HepG2 (cell line): ENCODE measurements around the gene FXYD5. TPM values are rescaled to one million over a fixed set of nuclear protein-coding genes. Genes with fewer than 3 reads are reported as not detected.

Source experiments
- ARID4A ChIP-seq: sonication (generic); formaldehyde crosslinking; IDR thresholded peaks from 2 replicates; pipeline ENCODE4 v1.5.0; 2020; ENCODE audit warnings: mild to moderate bottlenecking, missing genetic modification reagents, borderline replicate concordance
- ARNTL ChIP-seq: sonication (generic); formaldehyde crosslinking; IDR thresholded peaks from 2 replicates; pipeline ENCODE4 v1.4.0; 2020; ENCODE audit warnings: mild to moderate bottlenecking, missing genetic modification reagents
- BORCS8-MEF2B ChIP-seq: sonication (generic); formaldehyde crosslinking; IDR thresholded peaks from 2 replicates; pipeline ENCODE4 v1.8.0; 2022; ENCODE audit warnings: mild to moderate bottlenecking, missing genetic modification reagents
- ETV5 ChIP-seq: IDR thresholded peaks from 2 replicates; pipeline ENCODE4 v1.6.1; 2018; ENCODE audit warnings: missing biosample characterization, missing genetic modification reagents, inconsistent platforms, borderline replicate concordance
- FOSL2 ChIP-seq: sonication (generic); formaldehyde crosslinking; IDR thresholded peaks from 2 replicates; pipeline ENCODE4 v1.4.0; 2020; ENCODE audit warnings: missing genetic modification reagents
- IKZF1 ChIP-seq: fragments of 450-650 bp; IDR thresholded peaks from 2 replicates; pipeline ENCODE4 v1.7.1; 2016
- MNT ChIP-seq: fragments of 450-650 bp; IDR thresholded peaks from 2 replicates; pipeline ENCODE4 v1.6.1; 2016
- MXD4 ChIP-seq: IDR thresholded peaks from 2 replicates; pipeline ENCODE4 v1.6.1; 2016; ENCODE audit warnings: mild to moderate bottlenecking, missing biosample characterization, missing genetic modification reagents
- NR2F6 ChIP-seq, 2 experiments: IDR thresholded peaks; 2 replicates each; pipeline ENCODE4 v1.6.1; 2016; ENCODE audit warnings: antibody characterized with exemption in 1 of 2, mild to moderate bottlenecking in 1 of 2
- PAX8 ChIP-seq: sonication (generic); formaldehyde crosslinking; IDR thresholded peaks from 2 replicates; pipeline ENCODE4 v1.8.0; 2022; ENCODE audit warnings: mild to moderate bottlenecking, missing genetic modification reagents, borderline replicate concordance
- SALL1 ChIP-seq: sonication (generic); formaldehyde crosslinking; IDR thresholded peaks from 2 replicates; pipeline ENCODE4 v1.8.0; 2022; ENCODE audit warnings: mild to moderate bottlenecking, missing genetic modification reagents
- SIX4 ChIP-seq: sonication (generic); formaldehyde crosslinking; IDR thresholded peaks from 2 replicates; pipeline ENCODE4 v1.4.0; 2020; ENCODE audit warnings: missing genetic modification reagents
- SRY ChIP-seq: sonication (generic); formaldehyde crosslinking; IDR thresholded peaks from 2 replicates; pipeline ENCODE4 v1.8.0; 2022; ENCODE audit warnings: mild to moderate bottlenecking, missing genetic modification reagents
- TRIM24 ChIP-seq: sonication (generic); formaldehyde crosslinking; IDR thresholded peaks from 2 replicates; pipeline ENCODE4 v1.8.0; 2022; ENCODE audit warnings: mild to moderate bottlenecking, missing genetic modification reagents
- U2AF1 ChIP-seq: fragments of 200-400 bp; formaldehyde crosslinking; optimal IDR thresholded peaks from 2 replicates; pipeline ENCODE3; 2017; ENCODE audit warnings: mild to moderate bottlenecking, low read depth, low read length
- ZNF33B ChIP-seq: sonication (generic); formaldehyde crosslinking; IDR thresholded peaks from 2 replicates; pipeline ENCODE4 v1.5.1; 2020; ENCODE audit warnings: mild to moderate bottlenecking, missing genetic modification reagents
- ZNF839 ChIP-seq: sonication (generic); formaldehyde crosslinking; IDR thresholded peaks from 2 replicates; pipeline ENCODE4 v1.4.0; 2020; ENCODE audit warnings: missing genetic modification reagents, mild to moderate bottlenecking, borderline replicate concordance
- polyA plus RNA-seq, 8 experiments: library from polyadenylated mRNA; depleted of rRNA in 3 of 8; stranded (reverse) in 7 of 8; unstranded in 1 of 8; fragments of >200 nt; fragmentation: Illumina TruSeq in 4 of 8; extraction: Trizol in 4 of 8; gene quantifications; 2 replicates each; pipeline versions ENCODE4 v1.2.1 to v1.2.3, GENCODE V29; 2011 to 2016; ENCODE audit warnings: low read depth in 4 of 8, missing spikeins in 1 of 8, mixed read lengths in 1 of 8; ENCODE audit not compliant: insufficient read depth in 1 of 8
- total RNA-seq, 5 experiments: library from RNA; depleted of rRNA; stranded (reverse); fragments of >200 nt; fragmentation: Illumina TruSeq; extraction: Trizol; gene quantifications; 2 replicates each; pipeline ENCODE4 v1.2.3, GENCODE V29; 2016; ENCODE audit warnings: low read depth in 1 of 5
- TF ChIP-seq, protein P1 (sequence below): IDR thresholded peaks from 2 replicates; pipeline ENCODE4 v1.6.1; 2016; ENCODE audit warnings: low read depth
- TF ChIP-seq, protein P2 (sequence below): IDR thresholded peaks from 2 replicates; pipeline ENCODE4 v1.6.1; 2016; ENCODE audit warnings: missing genetic modification reagents, missing compliant biosample characterization
- TF ChIP-seq, protein P3 (sequence below): IDR thresholded peaks from 2 replicates; pipeline ENCODE4 v1.6.1; 2016; ENCODE audit warnings: low read depth, borderline replicate concordance
- TF ChIP-seq, protein P4 (sequence below): sonication (generic); formaldehyde crosslinking; IDR thresholded peaks from 2 replicates; pipeline ENCODE4 v1.4.0; 2020; ENCODE audit warnings: missing genetic modification reagents

The FXYD5 gene
- total and polyA plus RNA-seq, 2 of the 13 experiments (the other 11 are each of a cell fraction or from before 2014, with no cell fraction given), result 0.65 TPM; not detected in 1

DNA sequence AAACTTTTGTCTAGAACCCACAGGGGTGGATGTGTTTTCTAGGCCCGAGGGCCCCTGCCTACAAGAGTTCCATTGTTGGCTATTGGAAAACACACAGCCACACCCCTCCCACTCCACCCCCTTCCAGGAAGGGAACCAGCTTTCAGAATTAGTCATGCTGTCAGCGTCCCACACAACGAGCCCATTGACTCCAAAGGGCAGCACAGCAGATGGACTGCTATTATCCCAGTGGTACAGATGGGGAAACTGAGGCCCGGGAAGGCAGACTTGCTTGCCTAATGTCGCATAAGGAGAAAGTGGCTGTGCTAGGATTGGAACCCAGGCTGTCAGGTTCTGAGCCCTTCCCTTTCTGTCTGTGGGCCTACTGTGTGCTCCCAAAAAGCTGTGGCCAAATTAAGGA is 47.0 kb upstream of the FXYD5 start (continued):
- TF ChIP-seq, protein P1, sequence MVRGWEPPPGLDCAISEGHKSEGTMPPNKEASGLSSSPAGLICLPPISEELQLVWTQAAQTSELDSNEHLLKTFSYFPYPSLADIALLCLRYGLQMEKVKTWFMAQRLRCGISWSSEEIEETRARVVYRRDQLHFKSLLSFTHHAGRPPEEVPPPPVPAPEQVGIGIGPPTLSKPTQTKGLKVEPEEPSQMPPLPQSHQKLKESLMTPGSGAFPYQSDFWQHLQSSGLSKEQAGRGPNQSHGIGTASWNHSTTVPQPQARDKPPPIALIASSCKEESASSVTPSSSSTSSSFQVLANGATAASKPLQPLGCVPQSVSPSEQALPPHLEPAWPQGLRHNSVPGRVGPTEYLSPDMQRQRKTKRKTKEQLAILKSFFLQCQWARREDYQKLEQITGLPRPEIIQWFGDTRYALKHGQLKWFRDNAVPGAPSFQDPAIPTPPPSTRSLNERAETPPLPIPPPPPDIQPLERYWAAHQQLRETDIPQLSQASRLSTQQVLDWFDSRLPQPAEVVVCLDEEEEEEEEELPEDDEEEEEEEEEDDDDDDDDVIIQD, result 0 out of 2 replicates have a peak, but pooled peaks have one; percentile 10
- TF ChIP-seq TRIM24 (CRISPR knock-in tag) (no peak), IKZF1 (no peak), ARNTL (CRISPR knock-in tag) (no peak), FOSL2 (CRISPR knock-in tag) (peak; percentile 94), U2AF1 (peak; percentile 53), ZNF33B (no peak), MXD4 (CRISPR knock-in tag) (no peak), MNT (no peak), NR2F6 (IDR thresholded peaks at IDR 0.05) (no peak), NR2F6 (CRISPR knock-in tag; IDR thresholded peaks at IDR 0.05) (peak; percentile 63; the same call in 1 of the 2 replicates), SRY (no peak), ETV5 (peak; percentile 59; the same call in 1 of the 2 replicates), ZNF839 (no peak), PAX8 (CRISPR knock-in tag) (no peak), SALL1 (CRISPR knock-in tag) (peak; percentile 37; the same call in 1 of the 2 replicates), SIX4 (no peak), BORCS8-MEF2B (CRISPR knock-in tag) (no peak), ARID4A (CRISPR knock-in tag) (no peak)
- TF ChIP-seq, protein P2, sequence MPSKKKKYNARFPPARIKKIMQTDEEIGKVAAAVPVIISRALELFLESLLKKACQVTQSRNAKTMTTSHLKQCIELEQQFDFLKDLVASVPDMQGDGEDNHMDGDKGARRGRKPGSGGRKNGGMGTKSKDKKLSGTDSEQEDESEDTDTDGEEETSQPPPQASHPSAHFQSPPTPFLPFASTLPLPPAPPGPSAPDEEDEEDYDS (CRISPR knock-in tag), result peak; percentile 40; the same call in 1 of the 2 replicates
- TF ChIP-seq, protein P3, sequence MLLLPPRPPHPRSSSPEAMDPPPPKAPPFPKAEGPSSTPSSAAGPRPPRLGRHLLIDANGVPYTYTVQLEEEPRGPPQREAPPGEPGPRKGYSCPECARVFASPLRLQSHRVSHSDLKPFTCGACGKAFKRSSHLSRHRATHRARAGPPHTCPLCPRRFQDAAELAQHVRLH (CRISPR knock-in tag), result peak; percentile 27; the same call in 1 of the 2 replicates
- TF ChIP-seq, protein P4, sequence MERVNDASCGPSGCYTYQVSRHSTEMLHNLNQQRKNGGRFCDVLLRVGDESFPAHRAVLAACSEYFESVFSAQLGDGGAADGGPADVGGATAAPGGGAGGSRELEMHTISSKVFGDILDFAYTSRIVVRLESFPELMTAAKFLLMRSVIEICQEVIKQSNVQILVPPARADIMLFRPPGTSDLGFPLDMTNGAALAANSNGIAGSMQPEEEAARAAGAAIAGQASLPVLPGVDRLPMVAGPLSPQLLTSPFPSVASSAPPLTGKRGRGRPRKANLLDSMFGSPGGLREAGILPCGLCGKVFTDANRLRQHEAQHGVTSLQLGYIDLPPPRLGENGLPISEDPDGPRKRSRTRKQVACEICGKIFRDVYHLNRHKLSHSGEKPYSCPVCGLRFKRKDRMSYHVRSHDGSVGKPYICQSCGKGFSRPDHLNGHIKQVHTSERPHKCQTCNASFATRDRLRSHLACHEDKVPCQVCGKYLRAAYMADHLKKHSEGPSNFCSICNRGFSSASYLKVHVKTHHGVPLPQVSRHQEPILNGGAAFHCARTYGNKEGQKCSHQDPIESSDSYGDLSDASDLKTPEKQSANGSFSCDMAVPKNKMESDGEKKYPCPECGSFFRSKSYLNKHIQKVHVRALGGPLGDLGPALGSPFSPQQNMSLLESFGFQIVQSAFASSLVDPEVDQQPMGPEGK (CRISPR knock-in tag), result peak; percentile 62; the same call in 1 of the 2 replicates
